ENCODE data around the gene PCNX3.
A peak's percentile ranks its signal among the peaks of the same experiment; 100 is the strongest.

The PCNX3 gene

GRCh38 chr11:65580756-65581155 is 34.8 kb upstream of the PCNX3 start:
- no peak for DNase-seq

GRCh38 chr11:65581928-65582327 is 33.6 kb upstream of the PCNX3 start:
- DNase-seq = no peak

DNA sequence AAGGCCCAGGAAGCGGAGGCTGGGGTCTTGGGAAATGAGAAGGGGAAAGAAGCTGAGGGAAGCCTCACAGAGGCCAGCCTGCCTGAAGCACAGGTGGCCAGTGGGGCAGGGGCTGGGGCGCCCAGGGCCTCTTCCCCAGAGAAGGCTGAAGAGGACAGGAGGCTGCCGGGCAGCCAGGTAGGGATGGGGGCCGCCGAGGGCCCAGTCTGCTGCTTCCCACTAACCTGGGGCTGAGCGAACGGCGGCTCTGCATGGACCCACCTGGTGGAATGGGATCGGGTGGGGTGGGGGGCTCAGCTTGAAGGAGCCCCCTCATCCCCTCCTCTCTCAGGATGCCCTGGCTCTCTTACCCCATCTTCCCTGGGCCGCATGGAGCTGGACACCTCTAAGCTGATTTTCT is 32.0 kb upstream of the PCNX3 start:
- no peak for DNase-seq

- DNase-seq = no peak
Measured at GRCh38 chr11:65584106-65584505, 31.5 kb upstream of the PCNX3 start.

GRCh38 chr11:65584723-65585171 is 30.8 kb upstream of the PCNX3 start:
- DNase-seq = no peak

DNA sequence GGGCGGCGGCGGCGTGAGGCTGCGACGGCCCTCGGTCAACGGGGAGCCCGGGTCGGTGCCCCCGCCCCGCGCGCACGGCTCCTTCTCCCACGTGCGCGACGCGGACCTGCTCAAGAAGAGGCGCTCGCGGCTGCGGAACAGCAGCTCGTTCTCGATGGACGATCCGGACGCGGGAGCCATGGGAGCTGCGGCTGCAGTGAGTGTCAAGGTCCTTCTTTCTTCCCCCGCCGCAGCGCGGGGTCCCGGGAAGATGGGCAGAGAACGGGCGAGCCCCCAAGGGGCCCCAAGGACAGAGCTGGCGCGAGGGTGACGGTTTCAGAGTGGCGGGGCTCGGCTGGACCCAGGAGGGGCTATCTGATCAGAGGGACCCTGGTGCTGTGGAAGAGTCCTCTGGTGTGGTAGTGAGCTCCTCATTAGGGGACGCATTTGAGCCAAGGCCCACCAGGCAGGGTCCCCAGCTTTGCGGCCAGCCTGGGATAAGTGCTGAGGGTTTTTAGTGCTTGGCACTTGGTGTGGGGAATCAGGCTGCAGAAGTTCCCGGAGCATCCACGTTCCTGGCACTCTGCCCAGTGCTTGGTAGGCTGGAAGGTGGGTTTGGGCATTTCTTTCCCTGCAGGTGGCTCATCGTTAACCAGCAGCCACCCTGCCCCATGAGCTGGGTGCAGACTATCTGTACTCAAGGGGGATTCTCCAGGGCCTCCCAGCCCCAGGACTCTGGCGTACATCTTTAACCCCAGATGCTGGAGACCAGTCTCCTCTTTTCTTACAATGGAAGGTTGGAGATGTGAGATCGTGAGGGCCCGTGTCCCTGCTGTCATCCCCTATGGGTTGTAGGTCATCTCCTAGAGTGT is 30.0 kb upstream of the PCNX3 start:
- no peak for DNase-seq

DNA sequence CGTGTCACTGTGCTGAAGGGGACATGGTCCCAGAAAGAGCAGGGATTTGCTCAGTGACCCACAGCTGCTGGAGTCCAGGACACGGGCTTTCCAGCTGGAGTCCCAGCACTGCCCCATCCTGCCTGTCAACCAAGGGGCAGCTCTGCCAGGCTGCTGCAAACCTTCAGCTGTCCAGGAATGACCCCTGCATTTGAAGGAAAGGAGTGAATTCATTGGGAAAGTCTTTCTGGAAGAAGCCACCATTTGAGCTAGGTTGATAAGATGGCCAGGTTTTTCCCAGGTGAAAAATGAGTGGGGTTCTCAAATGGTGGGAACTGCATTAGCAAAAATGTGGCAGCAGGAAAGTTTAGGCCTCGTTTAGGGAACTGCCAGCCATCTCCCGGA is 29.3 kb upstream of the PCNX3 start:
- no peak for DNase-seq

- DNase-seq = no peak
Measured at GRCh38 chr11:65586676-65587075, 28.9 kb upstream of the PCNX3 start.

DNA sequence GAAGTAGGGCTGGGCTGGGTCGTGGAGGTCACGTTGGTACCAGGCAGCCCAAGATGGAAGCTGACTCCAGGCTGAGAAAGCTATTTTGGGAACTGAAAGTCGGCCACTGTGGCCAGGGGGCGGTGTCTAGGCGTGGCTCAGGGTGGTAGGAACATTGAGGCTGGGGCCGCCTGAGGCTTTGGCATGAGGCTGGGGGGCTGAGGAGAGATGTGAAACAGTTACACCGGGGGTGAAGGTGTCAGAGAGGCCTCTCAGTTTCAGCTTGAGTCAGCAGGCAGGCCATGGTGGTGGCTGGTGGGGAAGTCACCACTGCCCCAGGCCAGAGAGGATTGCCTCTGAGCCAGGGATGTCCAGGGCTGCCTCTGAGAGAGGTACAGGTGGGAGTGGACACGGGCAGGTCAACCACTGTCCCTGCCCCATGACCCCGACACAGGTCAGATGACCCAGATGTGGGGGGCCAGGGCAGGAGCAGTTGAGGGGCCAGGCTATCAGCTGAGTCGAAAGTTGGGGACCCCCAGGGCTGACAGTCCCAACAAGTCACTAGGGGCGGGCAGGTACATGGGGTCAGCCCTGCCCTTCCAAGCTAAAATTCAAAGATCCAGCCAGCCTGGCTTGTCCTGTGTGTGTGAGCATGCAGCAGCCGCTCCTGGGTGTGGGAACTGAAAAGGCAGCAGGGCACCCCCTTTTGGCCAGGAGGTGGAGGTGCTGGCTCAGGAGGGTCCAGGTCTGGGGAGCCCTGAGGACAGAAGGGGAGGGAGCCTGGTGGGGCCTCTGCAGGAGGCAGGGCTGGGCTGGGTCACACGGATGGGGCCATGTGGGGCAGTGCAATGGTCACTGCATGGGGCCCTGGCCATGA is 27.1 kb upstream of the PCNX3 start:
- DNase-seq = peak in 1 of 2 experiments; percentile 38

DNA sequence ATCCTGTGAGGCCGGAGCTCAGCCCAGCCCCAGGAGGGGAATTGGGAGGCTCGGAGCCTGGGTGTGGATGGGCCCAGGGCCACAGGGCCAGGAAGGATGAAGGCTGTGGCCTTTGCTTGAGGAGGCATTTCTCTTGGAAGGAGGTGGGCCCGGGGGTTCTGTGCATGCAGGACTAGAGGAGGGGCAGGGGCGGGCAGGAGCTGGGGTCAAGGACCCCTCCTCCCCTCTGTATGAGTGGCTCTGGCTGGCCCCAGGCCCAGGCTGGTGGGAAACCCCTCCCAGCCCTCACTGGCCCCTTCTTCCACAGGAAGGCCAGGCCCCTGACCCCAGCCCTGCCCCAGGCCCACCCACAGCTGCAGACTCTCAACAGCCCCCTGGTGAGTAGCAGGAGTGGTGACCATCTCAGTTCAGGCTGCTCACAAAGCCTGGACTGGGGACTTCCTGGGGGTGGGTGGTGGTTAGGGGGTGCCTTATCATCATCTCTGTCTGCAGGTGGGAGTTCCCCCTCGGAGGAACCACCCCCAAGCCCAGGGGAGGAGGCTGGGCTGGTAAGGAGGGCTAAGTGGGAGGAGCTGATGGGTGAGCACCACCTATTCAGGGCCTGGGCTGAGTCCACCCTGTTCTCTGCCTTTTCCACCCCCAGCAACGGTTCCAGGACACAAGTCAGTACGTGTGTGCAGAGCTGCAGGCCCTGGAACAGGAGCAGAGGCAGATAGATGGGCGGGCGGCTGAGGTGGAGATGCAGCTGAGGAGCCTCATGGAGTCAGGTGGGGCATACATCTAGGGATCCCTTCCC is 25.9 kb upstream of the PCNX3 start:
- no peak for DNase-seq

DNA sequence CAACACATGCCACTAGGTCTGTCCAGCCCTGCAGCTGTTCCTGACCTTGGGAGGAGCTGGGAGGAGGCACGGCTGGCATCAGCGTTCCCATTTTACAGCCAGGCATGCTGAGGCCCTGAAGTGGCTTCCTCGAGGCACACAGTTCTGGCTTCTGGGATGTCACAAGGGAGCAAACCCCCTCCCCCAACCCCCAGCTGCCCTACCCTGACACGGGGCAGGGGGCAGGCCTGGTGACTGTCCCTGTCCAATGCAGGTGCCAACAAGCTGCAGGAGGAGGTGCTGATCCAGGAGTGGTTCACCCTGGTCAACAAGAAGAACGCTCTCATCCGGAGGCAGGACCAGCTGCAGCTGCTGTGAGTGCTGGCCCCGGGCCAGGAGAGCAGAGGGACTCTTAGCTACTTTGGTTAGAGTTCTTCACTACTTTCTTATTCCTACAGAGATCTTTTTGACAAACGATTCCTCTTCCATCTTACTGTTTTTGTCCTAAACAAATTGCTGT is 25.3 kb upstream of the PCNX3 start:
- DNase-seq = peak; percentile 71 to 80

- no peak for DNase-seq
Measured at GRCh38 chr11:65591939-65592857, 23.4 kb upstream of the PCNX3 start.

- DNase-seq = no peak
Measured at GRCh38 chr11:65592858-65593517, 22.6 kb upstream of the PCNX3 start.

- peak in 1 of 2 experiments; percentile 57 for DNase-seq
Measured at GRCh38 chr11:65593518-65594414, 21.8 kb upstream of the PCNX3 start.

DNA sequence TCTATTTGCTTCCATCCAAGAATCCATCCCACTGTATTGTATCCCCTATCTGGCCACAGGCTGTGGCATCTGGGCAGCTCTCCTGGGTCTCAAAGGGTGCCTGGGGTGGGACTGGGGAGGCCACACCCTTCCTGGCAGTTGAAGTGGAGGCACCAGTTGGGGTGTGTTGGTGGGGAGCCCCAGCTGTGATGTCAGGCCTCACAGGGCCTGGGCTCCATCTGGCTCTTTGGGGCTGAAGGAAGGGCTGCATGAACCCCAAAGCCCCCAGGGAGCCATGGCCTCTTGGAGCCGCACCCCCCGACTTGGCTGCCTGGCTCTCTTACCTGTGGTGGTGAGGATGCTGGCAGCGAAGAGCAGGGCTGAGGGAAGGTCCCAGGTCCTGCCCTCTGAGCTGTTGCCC is 20.4 kb upstream of the PCNX3 start:
- no peak for DNase-seq

DNA sequence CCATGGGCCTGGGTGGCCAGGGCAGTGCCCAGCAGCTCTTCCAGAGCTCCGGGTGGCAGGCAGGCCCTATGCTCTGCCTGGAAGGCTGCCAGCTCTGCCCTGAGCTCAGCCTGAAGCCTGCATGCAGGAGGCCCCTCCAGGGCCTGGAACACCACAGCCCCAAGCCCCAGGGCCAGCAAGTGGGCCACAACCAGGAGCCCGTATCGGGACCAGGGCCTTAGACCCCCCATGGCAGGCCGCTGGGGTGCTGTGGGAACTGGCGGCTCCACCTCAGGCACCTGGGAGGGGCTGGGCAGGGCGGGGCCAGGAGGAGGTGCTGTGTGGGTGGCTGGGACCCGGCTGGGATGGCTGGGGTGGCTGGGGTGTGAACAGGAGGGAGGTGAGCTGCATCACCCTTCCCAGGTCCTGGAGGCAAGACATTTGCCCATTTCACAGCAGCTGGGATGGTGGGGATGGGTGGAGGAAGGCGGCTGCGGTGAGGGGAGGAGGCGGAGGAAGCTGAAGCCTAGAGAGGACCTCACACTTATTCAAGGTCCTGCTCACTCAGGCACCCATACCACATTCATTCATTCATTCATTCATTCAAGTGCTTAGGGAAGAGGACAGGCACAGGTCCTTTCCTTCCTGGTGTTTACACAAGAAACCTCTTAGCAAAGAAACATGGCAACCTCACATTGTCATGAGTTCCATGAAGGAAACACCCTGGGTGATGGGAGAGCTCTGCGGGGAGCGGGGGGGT is 19.9 kb upstream of the PCNX3 start, which contains the start of gene KCNK7:
Gene KCNK7 (minus strand): TSS at position 258 of the 739 bp plus-strand sequence. CDS start 28 bp downstream, at position 230.
- DNase-seq = no peak

GRCh38 chr11:65596520-65596919 is 19.1 kb upstream of the PCNX3 start:
- no peak for DNase-seq

DNA sequence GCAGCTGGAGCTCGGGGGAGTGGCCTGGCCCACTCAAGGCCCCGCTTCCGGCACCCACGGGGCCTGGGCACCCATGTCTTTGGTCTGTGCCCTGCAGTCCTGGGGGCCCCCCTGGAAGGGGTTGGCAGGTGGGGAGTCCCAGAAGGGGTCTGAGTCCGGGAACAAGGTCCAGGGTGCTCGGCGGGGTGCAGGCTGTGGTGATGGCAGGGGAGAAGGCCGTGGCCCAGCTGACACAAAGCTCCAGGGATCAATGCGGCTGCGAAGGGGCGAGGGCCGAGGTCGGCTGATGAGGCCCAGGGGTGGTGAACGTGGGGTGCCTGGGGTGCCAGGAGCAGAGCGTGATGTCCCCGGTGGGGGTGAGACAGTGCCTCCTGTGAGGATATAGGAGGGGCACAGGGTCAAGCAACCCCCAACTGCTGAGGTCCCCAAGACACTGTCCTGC is 17.3 kb upstream of the PCNX3 start:
- DNase-seq = no peak

Measured in SHP77 (cell line).